GM11168 (cell line): ENCODE data around the gene DNASE1L2.
"Not testable (repeated sequence)": the region's sequence is repeated elsewhere in the genome, so short reads cannot be mapped to it uniquely, and the experiment has no call there.

Source experiments
- in situ Hi-C: fragments of 300-500 bp; cut with MboI; formaldehyde crosslinking; loops from one replicate; pipeline ENCODE4 v1.12.0; 2022; ENCODE audit warnings: low sequenced_read_pairs; ENCODE audit not compliant: unreplicated experiment

DNASE1L2 gene

GRCh38 chr16:2263026-2263425 is 26.8 kb downstream of the DNASE1L2 start:
- in situ Hi-C loops = not testable (repeated sequence)

DNA sequence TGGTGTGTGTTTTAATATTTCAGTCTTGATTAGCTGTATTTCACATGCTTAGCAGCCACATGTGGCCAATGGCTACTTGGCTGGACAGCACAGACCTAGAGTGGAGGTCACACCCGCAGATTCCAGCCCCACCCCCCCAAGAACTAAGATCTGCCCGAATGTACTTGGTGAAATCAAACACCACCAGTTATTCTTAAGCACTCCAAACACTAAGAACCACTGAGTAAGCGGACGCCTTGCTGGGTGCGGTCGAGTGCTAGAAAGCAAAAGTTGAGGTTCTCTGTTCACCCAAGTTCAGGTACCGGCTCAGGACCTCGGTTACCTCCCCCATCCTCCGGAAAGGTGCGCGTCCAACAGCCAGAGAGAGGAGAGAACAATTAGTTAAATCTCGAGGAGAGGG is 30.6 kb downstream of the DNASE1L2 start:
- in situ Hi-C loops = not testable (repeated sequence)

DNA sequence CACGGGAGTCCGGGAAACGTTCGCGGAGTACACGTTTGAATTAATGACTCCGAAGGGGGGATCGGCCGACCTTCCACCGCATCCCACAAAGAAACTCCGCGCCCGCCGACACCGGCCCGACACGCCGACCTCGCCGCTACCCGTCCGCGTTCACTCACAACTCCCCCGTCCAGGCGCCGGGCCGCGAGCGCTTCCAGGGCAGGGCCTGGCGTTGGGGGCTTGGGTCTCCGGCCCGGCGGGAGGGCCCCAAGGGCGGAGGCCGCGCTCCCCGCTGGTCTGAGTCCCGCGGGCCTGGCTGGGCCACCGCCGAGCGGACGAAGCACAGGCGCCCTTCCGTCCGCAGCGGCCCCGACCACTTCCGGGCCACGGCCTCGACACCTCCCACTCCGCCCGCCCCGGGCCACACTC is 31.3 kb downstream of the DNASE1L2 start:
- in situ Hi-C loops = not testable (repeated sequence)

GRCh38 chr16:2267913-2268666 is 31.8 kb downstream of the DNASE1L2 start, which contains the start of gene RNPS1:
TSS of gene RNPS1 (minus strand) at chr16:2268126. CDS start at chr16:2264643, 3,483 bp downstream.
- in situ Hi-C loops = no loop called here

- in situ Hi-C loops = no loop called here
These were observed 33.8 kb downstream of the DNASE1L2 start for GRCh38 chr16:2270070-2270462.

DNA sequence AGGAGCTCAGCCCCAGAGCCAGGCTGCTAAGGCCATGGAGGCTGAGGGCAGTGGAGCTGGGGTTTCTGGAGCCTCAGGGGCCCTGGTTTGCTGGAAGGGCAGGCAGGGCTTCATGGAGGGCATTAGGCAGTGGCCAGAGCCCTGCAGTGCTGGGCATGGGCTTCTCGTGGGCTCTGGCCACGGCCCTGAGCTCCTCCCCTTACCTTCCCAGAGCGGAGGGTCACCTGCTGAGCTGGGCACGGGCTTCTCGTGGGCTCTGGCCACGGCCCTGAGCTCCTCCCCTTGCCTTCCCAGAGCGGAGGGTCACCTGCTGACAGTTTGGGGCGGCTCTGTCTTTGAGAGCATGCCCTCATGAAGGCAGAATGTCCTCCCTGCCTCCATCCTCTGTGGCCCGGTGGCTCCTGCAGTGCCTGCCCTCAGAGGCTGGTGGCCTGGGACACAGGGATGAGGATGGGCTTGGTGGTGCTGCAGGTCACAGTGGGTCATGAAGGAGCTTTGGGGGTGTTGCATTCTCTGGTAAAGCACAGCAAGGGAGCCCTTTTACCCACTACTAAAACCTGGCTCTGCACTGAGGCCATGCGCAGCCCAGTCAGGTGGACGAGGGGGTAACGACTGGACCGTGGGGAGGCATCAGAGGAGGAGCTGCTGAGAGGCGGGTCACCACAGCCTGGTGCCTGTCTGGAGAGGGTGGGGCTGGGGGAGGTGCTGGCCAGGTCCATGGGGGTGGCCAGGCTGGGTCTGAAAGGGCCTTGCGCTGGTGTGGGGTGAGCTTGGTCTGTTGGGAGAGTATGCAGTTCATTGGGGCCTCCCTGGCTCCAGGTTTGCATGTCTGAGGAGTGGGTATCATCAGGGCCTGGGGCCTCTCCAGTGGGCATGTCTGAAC is 34.6 kb downstream of the DNASE1L2 start:
- in situ Hi-C loops = no loop called here

GRCh38 chr16:2271848-2272461 is 35.7 kb downstream of the DNASE1L2 start:
- in situ Hi-C loops = no loop called here

DNA sequence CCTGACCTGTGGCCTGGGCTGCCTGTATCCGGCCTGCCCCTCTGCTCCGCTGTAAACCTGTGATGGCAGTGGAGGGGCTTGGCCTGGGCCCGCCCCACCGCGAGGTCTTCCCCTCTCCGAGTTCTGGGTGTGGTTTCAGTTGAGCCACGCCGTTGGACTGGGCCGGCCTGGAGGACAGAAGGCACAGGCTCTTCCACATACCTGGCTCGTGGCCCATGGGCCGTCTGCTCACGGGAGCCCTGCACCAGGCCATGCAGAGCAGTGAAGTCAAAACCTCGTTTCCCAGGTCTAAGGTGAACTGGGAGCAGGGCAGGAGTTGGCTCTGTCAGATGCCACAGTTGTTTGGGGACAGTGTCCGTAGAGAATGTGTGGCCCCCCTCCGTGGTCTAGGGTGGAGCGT is 37.2 kb downstream of the DNASE1L2 start:
- in situ Hi-C loops = no loop called here

DNA sequence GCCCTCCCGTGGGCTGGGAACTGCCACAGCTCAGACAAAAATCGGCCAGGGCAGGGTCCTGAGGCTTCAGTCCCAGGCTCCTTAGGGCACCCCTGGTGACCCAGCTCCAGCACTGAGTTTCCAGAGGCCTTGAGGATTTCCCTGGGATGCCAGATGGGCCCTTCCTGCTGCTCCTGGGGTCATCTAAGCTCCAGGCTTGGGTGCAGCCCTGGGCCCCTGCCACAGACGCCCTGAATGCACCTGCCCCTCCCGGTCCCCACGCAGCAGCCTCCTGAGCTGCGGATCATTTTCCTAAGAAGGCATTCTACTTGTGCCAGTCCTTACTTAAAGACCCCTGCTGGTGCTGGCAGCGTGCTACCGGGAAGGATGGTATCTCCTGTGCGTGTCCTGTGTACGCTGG is 37.7 kb downstream of the DNASE1L2 start:
- in situ Hi-C loops = no loop called here

GRCh38 chr16:2275476-2276367 is 39.5 kb downstream of the DNASE1L2 start:
- in situ Hi-C loops = no loop called here

GRCh38 chr16:2276368-2277195 is 40.3 kb downstream of the DNASE1L2 start:
- in situ Hi-C loops = no loop called here

DNA sequence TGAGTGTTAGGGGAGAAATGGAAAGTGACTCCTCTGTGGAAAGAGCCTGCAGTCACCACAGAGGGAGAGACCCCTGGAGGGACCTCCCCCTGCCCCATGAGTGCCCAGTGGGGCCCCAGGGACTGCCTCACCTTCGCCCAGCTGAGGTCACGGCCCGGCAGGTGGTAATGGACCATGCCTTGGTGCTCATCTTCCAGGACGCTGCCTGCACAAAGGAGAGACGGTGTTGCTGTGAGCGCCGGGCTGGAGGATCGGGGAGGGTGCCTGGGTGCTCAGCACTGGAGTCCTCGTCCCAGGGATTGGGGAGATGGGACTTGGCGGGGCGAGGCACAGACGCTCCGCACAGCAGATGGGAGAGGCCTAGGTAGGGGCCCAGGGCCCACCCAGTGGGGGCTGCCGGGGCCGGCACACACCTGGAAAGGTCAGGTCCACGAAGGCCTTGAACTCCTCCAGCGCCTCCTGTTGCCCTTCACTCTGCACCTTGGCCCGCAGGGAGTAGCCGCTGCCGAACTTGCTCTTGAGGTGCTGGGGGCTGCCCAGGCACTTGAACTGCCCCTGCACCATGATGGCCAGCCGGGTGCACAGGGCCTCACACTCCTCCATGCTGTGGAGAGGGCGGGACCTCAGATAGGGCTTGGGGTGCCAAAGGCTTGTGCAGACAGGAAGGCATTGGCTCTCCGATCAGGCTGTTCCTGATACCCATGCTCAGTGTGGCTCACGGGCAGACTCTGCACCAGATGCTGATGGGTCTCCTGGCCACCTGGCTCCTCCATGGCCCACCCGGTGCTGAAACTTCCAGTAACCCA is 41.4 kb downstream of the DNASE1L2 start:
- in situ Hi-C loops = no loop called here

- in situ Hi-C loops = no loop called here
These were observed 42.0 kb downstream of the DNASE1L2 start for GRCh38 chr16:2278272-2278608.

DNA sequence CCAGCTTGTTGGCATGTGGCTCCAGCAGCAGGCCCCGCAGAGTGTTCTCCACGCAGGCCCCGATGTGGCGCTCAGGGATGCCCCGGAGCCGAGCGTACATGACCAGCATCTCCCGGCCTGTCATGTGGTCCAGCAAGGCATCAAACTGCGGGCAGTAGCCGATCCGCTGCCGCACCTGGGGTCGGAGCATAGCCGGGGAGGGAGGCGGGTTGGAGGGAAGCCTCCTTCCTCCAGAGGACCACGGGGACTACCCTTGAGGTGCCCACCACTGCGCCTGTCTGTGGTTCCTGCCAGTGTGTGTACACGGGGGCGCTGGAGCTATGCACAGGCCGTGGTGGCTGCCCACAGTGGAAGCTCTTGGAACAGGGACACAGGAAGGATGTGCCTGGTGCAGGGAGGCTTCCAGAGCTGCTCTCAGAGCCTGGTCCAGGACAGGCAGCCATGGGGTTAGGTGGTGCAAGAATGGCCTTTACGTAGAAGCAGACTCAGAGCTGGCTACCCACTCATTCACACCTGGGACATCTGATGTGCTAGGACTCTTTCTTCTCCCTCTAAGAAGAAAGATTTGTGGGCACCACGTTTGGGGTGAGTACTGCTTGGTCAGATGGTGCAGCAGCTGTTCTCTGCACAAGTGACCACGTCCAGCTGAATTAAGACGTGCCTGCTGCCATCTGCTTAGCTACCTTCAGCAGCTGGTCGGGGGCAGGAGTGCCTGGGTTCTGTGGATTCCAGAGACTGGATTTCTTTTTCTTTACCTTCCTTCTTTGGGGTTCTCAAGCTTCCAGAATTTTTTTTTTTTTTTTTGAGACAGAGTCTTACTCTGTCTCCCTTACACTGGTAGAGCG is 42.9 kb downstream of the DNASE1L2 start:
- in situ Hi-C loops = no loop called here

DNA sequence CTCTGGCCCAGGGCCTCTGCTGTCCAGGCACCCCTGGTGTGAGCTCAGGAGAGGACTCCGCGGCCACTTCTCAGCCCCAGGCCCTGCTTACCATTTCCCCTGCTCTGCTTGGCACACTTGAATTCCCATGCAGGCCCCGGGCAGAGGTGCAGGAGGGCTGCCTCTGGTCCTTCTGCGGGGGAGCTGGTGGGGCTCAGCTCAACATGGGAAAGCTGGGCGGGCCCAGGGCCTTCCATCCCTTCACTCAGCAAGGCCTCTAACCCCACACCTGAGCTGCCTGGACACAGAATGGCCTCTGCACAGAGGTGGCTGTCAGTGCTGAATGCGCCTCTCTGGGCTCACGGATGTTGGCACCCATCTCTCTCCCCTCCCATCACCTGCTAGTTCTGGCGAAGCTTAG is 44.2 kb downstream of the DNASE1L2 start:
- in situ Hi-C loops = no loop called here

- in situ Hi-C loops = no loop called here
These were observed 44.8 kb downstream of the DNASE1L2 start for GRCh38 chr16:2280981-2281542.

- in situ Hi-C loops = no loop called here
These were observed 46.0 kb downstream of the DNASE1L2 start for GRCh38 chr16:2282262-2282661.
